GM18951 (cell line): Measurements from ENCODE around the gene MLLT10.

ENCODE experiments used
- POLR2A ChIP-seq: IDR thresholded peaks from 4 replicates; pipeline ENCODE4 v1.6.1; 2011; ENCODE audit warnings: mild to moderate bottlenecking; ENCODE audit not compliant: insufficient read length, insufficient read depth; ENCODE audit errors: extremely low read depth
- in situ Hi-C: fragments of 300-500 bp; cut with MboI; formaldehyde crosslinking; loops from one replicate; pipeline ENCODE4 v1.12.0; 2022; ENCODE audit warnings: low sequenced_read_pairs, mixed read lengths, inconsistent platforms; ENCODE audit not compliant: unreplicated experiment

Gene MLLT10

DNA sequence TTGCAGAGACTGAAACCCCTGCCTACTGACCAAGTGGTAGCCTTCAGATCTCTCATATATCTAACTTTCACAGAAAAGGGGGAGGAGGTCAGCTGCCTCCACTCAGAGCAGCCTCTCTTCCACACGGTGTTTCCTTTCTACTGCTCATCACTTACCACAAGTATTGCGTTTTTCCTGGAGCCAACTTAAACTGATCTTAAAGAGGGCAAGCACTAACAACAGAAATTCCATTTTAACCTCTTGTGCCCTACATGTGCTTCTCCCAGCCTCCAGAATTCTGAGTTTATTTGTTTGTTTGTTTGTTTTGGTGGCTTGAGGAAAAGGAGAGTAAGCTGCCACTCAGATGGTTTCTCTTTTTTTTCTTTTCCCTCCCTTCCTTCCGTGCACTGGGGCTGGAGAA is 27.7 kb upstream of the MLLT10 start:
- TF ChIP-seq POLR2A = no peak
- in situ Hi-C loops = no loop called here

DNA sequence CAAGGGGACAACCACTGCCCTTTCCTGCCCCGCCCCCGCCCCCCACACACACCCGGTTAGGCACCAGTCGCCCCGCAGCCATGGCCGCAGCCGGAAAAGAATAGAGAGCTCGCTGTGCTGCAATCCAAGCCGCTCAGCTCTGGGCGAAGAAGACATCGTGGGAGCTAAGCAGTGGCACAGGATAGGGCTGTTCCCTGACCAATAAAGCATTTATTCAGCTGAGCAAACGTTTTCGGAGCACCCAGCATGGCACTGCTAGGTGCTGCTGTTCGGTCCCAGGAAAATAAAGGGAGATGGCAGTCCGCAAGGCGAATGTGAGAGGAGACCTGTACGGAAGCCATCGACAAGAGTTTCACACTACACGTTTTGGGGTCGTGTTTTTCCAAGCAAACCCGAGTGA is 26.9 kb upstream of the MLLT10 start:
- in situ Hi-C loops = no loop called here
- no peak for TF ChIP-seq POLR2A

- in situ Hi-C loops = no loop called here
Observed at GRCh38 chr10:21508706-21509331, 25.2 kb upstream of the MLLT10 start.

GRCh38 chr10:21509341-21510240 is 24.4 kb upstream of the MLLT10 start:
- in situ Hi-C loops = no loop called here
- TF ChIP-seq POLR2A = no peak

More at GRCh38 chr10:21508706-21509331, 25.2 kb upstream of the MLLT10 start:
- no peak for TF ChIP-seq POLR2A

DNA sequence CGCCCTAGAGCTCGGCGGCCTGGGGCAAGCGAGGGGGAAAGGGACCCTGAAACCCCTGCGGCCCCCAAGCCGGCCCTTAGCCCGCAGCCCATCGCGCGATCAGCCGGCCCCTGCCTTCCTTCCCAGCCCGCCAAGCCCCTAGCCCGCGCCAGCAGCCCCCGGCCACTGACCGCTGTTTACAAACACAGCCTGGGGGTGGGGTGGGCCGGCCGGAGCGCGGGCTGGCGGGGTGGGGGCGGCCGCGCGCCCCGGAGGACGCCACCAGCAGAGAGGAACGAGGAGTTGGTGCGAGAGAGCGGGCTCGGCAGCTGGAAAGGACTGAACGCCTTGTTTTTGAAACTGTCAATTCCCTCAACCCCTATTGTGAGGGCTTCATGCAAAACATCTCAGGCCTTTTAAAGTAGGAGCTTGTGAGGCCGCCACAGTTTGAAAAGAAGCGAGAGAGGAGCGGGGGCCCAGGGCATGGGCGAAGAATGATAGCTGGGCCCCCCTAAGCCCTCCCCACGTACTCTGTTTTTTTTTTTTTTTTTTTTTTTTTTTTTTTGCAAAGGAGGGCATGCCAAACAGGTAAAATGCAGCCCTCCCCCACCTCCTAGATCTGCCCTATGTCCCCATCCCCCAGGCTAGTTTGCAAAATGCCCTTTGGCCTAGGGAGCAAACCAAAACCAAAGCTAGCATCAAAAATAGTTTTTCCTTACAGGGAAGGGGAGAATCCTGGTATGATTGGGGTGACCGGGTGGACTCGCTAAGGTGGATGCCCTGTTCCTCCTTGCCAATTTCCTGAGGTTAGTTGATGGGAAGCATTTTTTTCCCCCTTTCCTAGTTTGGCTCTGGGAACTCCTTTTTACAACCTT is 23.6 kb upstream of the MLLT10 start:
- TF ChIP-seq POLR2A = no peak
- in situ Hi-C loops = no loop called here

DNA sequence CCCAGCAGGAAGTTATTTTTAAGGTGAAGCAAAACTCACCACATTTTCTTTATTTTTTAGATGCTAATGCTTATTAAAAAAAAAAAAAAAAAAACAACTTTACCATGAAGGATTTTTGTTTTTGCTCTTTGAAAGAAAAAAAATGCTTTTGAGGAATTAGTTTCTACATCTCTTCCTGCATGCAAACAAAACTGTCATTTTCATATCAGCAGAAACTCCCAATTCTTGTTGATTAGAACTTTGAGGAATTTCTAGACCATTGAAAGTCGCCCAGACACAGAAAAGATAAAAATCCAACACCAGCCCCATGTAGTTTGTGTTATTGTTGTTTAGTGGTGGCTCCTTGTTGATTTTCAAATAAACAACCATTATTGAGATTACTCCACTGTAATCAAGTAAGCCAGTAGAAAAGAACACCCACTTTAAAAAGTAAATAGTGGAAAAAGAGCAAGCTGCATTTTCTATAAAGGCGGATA is 22.9 kb upstream of the MLLT10 start:
- in situ Hi-C loops = no loop called here

GRCh38 chr10:21511946-21512572 is 22.0 kb upstream of the MLLT10 start:
- no peak for TF ChIP-seq POLR2A
- in situ Hi-C loops = no loop called here

More for the DNA sequence above, 22.9 kb upstream of the MLLT10 start:
- no peak for TF ChIP-seq POLR2A

GRCh38 chr10:21512573-21513404 is 21.2 kb upstream of the MLLT10 start:
- in situ Hi-C loops = no loop called here
- no peak for TF ChIP-seq POLR2A

- in situ Hi-C loops = no loop called here
- TF ChIP-seq POLR2A = no peak
Observed at GRCh38 chr10:21513405-21513788, 20.6 kb upstream of the MLLT10 start.

GRCh38 chr10:21514129-21514817 is 19.8 kb upstream of the MLLT10 start:
- no peak for TF ChIP-seq POLR2A
- in situ Hi-C loops = no loop called here

DNA sequence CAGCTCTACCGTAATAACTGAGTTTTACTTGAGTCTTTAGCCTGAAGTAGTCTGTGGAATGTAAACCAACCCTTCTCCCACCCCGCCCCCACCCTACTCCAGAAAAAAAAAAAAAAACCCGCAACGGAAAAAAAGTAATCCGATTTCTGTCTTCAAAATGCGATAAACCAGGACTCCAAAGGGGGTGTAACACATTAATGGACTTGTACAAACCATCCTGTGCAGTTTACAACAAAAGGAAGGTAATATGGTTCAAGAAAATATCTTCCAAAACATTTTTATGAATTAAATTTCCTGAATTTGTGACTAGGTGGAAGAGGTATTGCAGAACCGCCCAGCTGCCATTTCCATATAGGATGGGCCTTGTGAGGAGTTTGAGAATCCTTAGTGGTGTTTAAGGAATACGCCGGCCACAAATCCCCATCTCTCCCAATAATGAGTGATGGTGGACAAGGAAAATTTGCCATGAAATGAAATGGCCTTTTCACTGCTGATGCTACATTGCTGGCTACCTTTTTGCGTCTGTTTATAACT is 19.1 kb upstream of the MLLT10 start:
- in situ Hi-C loops = no loop called here
- no peak for TF ChIP-seq POLR2A
